Trophoblast cell (in vitro differentiated cells and primary cell): ENCODE data around the gene TOR4A.
"Not testable (repeated sequence)": the region's sequence is repeated elsewhere in the genome, so short reads cannot be mapped to it uniquely, and the experiment has no call there.

Experiments
- DNase-seq, 2 donors: peaks; one replicate each; pipeline ENCODE4 v3.0.0-alpha.2; 2016
- H2AFZ ChIP-seq: 2 replicates; pipeline ENCODE4 v1.6.1; 2013; ENCODE audit warnings: low read length, moderate library complexity, mild to moderate bottlenecking; ENCODE audit not compliant: insufficient read depth, poor library complexity
- H2AK5ac ChIP-seq: 2 replicates; pipeline ENCODE4 v1.6.1; 2013; ENCODE audit warnings: mild to moderate bottlenecking, low read length
- H2BK120ac ChIP-seq: 2 replicates; pipeline ENCODE4 v1.6.1; 2013; ENCODE audit warnings: low read length, mild to moderate bottlenecking, moderate library complexity; ENCODE audit not compliant: insufficient read depth, poor library complexity
- H2BK12ac ChIP-seq: 2 replicates; pipeline ENCODE4 v1.6.1; 2013; ENCODE audit warnings: mild to moderate bottlenecking, low read length, moderate library complexity
- H2BK5ac ChIP-seq: 2 replicates; pipeline ENCODE4 v1.6.1; 2013; ENCODE audit warnings: low read length, low read depth, moderate library complexity, mild to moderate bottlenecking; ENCODE audit not compliant: poor library complexity
- H3K14ac ChIP-seq: 2 replicates; pipeline ENCODE4 v1.6.1; 2013; ENCODE audit warnings: mild to moderate bottlenecking, low read length
- H3K18ac ChIP-seq: 2 replicates; pipeline ENCODE4 v1.6.1; 2013; ENCODE audit warnings: mild to moderate bottlenecking, low read length
- H3K23ac ChIP-seq: 2 replicates; pipeline ENCODE4 v1.6.1; 2013; ENCODE audit warnings: low read length
- H3K27ac ChIP-seq: 2 replicates; pipeline ENCODE4 v1.5.1; 2013; ENCODE audit warnings: low read depth, mild to moderate bottlenecking, inconsistent platforms, low read length, moderate library complexity
- H3K27me3 ChIP-seq: 2 replicates; pipeline ENCODE4 v1.6.1; 2013; ENCODE audit warnings: inconsistent platforms, mild to moderate bottlenecking, low read length, moderate library complexity; ENCODE audit not compliant: insufficient read depth
- H3K36me3 ChIP-seq, 2 experiments: 1 replicate in 1 of 2; 2 replicates in 1 of 2; pipeline ENCODE4 v1.6.1; 2013; ENCODE audit warnings: low read length in 2 of 2, mild to moderate bottlenecking in 2 of 2, moderate library complexity in 1 of 2; ENCODE audit not compliant: insufficient read depth in 2 of 2, control insufficient read depth in 1 of 2
- H3K4ac ChIP-seq: 2 replicates; pipeline ENCODE4 v1.6.1; 2013; ENCODE audit warnings: low read depth, mild to moderate bottlenecking, low read length, moderate library complexity
- H3K4me1 ChIP-seq, 2 experiments: 1 replicate in 1 of 2; 2 replicates in 1 of 2; pipeline ENCODE4 v1.6.1; 2013; ENCODE audit warnings: low read length in 2 of 2, mild to moderate bottlenecking in 2 of 2, moderate library complexity in 1 of 2; ENCODE audit not compliant: insufficient read depth in 2 of 2, control insufficient read depth in 1 of 2
- H3K4me2 ChIP-seq: 2 replicates; pipeline ENCODE4 v1.6.1; 2013; ENCODE audit warnings: inconsistent platforms, mild to moderate bottlenecking, low read length, moderate library complexity
- H3K4me3 ChIP-seq: 2 replicates; pipeline ENCODE4 v1.5.1; 2013; ENCODE audit warnings: mild to moderate bottlenecking, low read depth, low read length, inconsistent platforms
- H3K79me1 ChIP-seq: one replicate; pipeline ENCODE4 v1.6.1; 2013; ENCODE audit warnings: low read length
- H3K79me2 ChIP-seq: 2 replicates; pipeline ENCODE4 v1.6.1; 2013; ENCODE audit warnings: low read length, mild to moderate bottlenecking; ENCODE audit not compliant: control insufficient read depth, insufficient read depth, poor library complexity
- H3K9ac ChIP-seq: 2 replicates; pipeline ENCODE4 v1.6.1; 2013; ENCODE audit warnings: mild to moderate bottlenecking, low read length
- H3K9me3 ChIP-seq: 2 replicates; pipeline ENCODE4 v1.6.1; 2013; ENCODE audit warnings: low read depth, mild to moderate bottlenecking, control low read depth, inconsistent platforms, low read length; ENCODE audit not compliant: insufficient read depth
- H4K12ac ChIP-seq: 2 replicates; pipeline ENCODE4 v1.6.1; 2013; ENCODE audit warnings: low read depth, mild to moderate bottlenecking, low read length, moderate library complexity
- H4K8ac ChIP-seq: 2 replicates; pipeline ENCODE4 v1.6.1; 2013; ENCODE audit warnings: low read depth, mild to moderate bottlenecking, low read length, moderate library complexity
- H4K91ac ChIP-seq: one replicate; pipeline ENCODE4 v1.6.1; 2013; ENCODE audit warnings: low read depth, mild to moderate bottlenecking, low read length, moderate library complexity
- WGBS: extraction: QIAGEN DNeasy Blood & Tissue Kit; methylation state at CpG from one replicate; pipeline ENCODE4 v1.1.7; 2013; ENCODE audit warnings: missing lambda C conversion rate; ENCODE audit not compliant: insufficient read length, insufficient coverage; ENCODE audit errors: extremely low coverage; 5-methylcytosine and 5-hydroxymethylcytosine counted together

TOR4A gene

GRCh38 chr9:137242269-137243203 is 35.0 kb upstream of the TOR4A start:
- Histone ChIP-seq H3K18ac (peak overlapping the region; percentile 54), H3K79me2 (peaks cover 14% of the 10 kb centered on the region), H3K4me2 (peak overlapping the region; percentile 85), H2BK12ac (no peak overlapping the region), H3K23ac (no peak overlapping the region), H2BK120ac (no peak overlapping the region), H3K4me3 (peak overlapping the region; percentile 95), H2AK5ac (no peak overlapping the region), H3K79me1 (peaks cover 8% of the 10 kb centered on the region), H3K4ac (peak overlapping the region; percentile 94), H3K4me1 (peaks cover 12 to 19% of the 10 kb centered on the region in 2 experiments), H3K14ac (peak overlapping the region; percentile 61), H3K9ac (peak overlapping the region; percentile 86), H4K8ac (no peak overlapping the region), H3K27ac (no peak overlapping the region), H2BK5ac (no peak overlapping the region), H3K9me3 (peaks cover 3% of the 10 kb centered on the region), H2AFZ (no peak overlapping the region), H3K36me3 (peaks cover 22 to 24% of the 10 kb centered on the region in 2 experiments), H4K91ac (no peak overlapping the region), H3K27me3 (no peaks in the 10 kb centered on the region), H4K12ac (no peak overlapping the region)
- no peak for DNase-seq
- whole genome bisulfite sequencing, result no CpG with 5 or more reads among the region's 36 CpGs

GRCh38 chr9:137243266-137243625 is 34.3 kb upstream of the TOR4A start:
- H3K27ac ChIP-seq, H3K14ac ChIP-seq, H3K4me2 ChIP-seq, H3K79me1 ChIP-seq, H3K4ac ChIP-seq, H2BK5ac ChIP-seq, H2BK12ac ChIP-seq, H3K9ac ChIP-seq, H4K12ac ChIP-seq, H4K8ac ChIP-seq, H3K23ac ChIP-seq, H2AFZ ChIP-seq, H3K4me3 ChIP-seq, H4K91ac ChIP-seq, H2AK5ac ChIP-seq, H3K9me3 ChIP-seq, H3K27me3 ChIP-seq, H3K18ac ChIP-seq, H2BK120ac ChIP-seq: not testable (repeated sequence)
- Histone ChIP-seq H3K36me3 (peaks cover 22 to 24% of the 10 kb centered on the region in 2 experiments), H3K4me1 (peaks cover 12 to 19% of the 10 kb centered on the region in 2 experiments), H3K79me2 (peaks cover 14% of the 10 kb centered on the region)
- DNase-seq, result peak in 1 of 2 donors; percentile 48
- WGBS, result no CpG with 5 or more reads among the region's 18 CpGs

GRCh38 chr9:137243626-137244485 is 33.7 kb upstream of the TOR4A start:
- H3K27me3 ChIP-seq, result no peaks in the 10 kb centered on the region
- H3K14ac ChIP-seq, result no peak overlapping the region
- H3K4me3 ChIP-seq, result peak overlapping the region; percentile 42
- H4K12ac ChIP-seq, result no peak overlapping the region
- no peak overlapping the region for H2AFZ ChIP-seq
- H4K8ac ChIP-seq, result no peak overlapping the region
- peaks cover 8% of the 10 kb centered on the region for H3K79me1 ChIP-seq
- peaks cover 14% of the 10 kb centered on the region for H3K79me2 ChIP-seq
- H3K9me3 ChIP-seq, result peaks cover 3% of the 10 kb centered on the region
- H3K4me1 ChIP-seq, result peaks cover 12 to 19% of the 10 kb centered on the region in 2 experiments
- H2BK120ac ChIP-seq, result no peak overlapping the region
- no peak overlapping the region for H4K91ac ChIP-seq
- H2BK5ac ChIP-seq, result no peak overlapping the region
- no peak overlapping the region for H3K4ac ChIP-seq
- no peak overlapping the region for H3K18ac ChIP-seq
- H3K23ac ChIP-seq, result no peak overlapping the region
- WGBS, result no CpG with 5 or more reads among the region's 15 CpGs
- H3K4me2 ChIP-seq, result no peak overlapping the region
- DNase-seq, result peak; percentile 50 to 57
- H2BK12ac ChIP-seq, result no peak overlapping the region
- H3K36me3 ChIP-seq, result peaks cover 22 to 24% of the 10 kb centered on the region in 2 experiments
- no peak overlapping the region for H3K27ac ChIP-seq
- H2AK5ac ChIP-seq, result no peak overlapping the region
- H3K9ac ChIP-seq, result no peak overlapping the region
